Measurements from ENCODE around the gene GP1BB. TPM values are rescaled to one million over a fixed set of nuclear protein-coding genes. Genes with fewer than 3 reads are reported as not detected.

GP1BB gene
- polyA plus RNA-seq, 1 donor from 2014 or later: 42.0 TPM

- no peak for TF ChIP-seq CTCF (IDR thresholded peaks at IDR 0.05; ENCODE audit: poor library complexity, severe bottlenecking)
Measured at GRCh38 chr22:19758896-19759426, 35.6 kb downstream of the GP1BB start (continued).

GRCh38 chr22:19759427-19760057, 36.2 kb downstream of the GP1BB start:
- Histone ChIP-seq H3K9me3 (ENCODE audit: low read length) (no peaks in the 10 kb centered on the region), H3K9ac (ENCODE audit: low read length) (no peak overlapping the region), H3K27ac (ENCODE audit: low read length) (no peak overlapping the region), H3F3A (ENCODE audit: insufficient read depth, low read length, poor library complexity, severe bottlenecking) (no peaks in the 10 kb centered on the region), H3K79me2 (replicated peaks; ENCODE audit: insufficient read depth, low read length) (no peaks in the 10 kb centered on the region), H4K20me1 (ENCODE audit: insufficient read depth) (no peaks in the 10 kb centered on the region), H3K4me2 (ENCODE audit: low read length) (no peak overlapping the region), H3K9me2 (ENCODE audit: insufficient read depth, low read length) (no peaks in the 10 kb centered on the region), H3K27me3 (ENCODE audit: insufficient read depth, low read depth, low read length) (peaks cover 92% of the 10 kb centered on the region), H2AFZ (ENCODE audit: low read depth, low read length) (no peak overlapping the region), H3K36me3 (ENCODE audit: insufficient read depth, low read length) (no peaks in the 10 kb centered on the region), H3K4me3 (ENCODE audit: low read length) (no peak overlapping the region)
- TF ChIP-seq TAF1 (IDR thresholded peaks at IDR 0.05; ENCODE audit: low read depth) (no peak), CTCF (IDR thresholded peaks at IDR 0.05; ENCODE audit: poor library complexity, severe bottlenecking) (no peak), RAD21 (conservative IDR thresholded peaks at IDR 0.05) (no peak), MXI1 (conservative IDR thresholded peaks at IDR 0.05; ENCODE audit: poor library complexity, severe bottlenecking) (no peak), EZH2 (IDR thresholded peaks at IDR 0.05; ENCODE audit: borderline replicate concordance, insufficient read depth, low read length, poor library complexity, severe bottlenecking) (peak; percentile 98), REST (IDR thresholded peaks at IDR 0.05; ENCODE audit: borderline replicate concordance) (no peak), POLR2AphosphoS5 (IDR thresholded peaks at IDR 0.05) (peak; percentile 25)
